ENCODE results near the gene ABCB7.

DNA sequence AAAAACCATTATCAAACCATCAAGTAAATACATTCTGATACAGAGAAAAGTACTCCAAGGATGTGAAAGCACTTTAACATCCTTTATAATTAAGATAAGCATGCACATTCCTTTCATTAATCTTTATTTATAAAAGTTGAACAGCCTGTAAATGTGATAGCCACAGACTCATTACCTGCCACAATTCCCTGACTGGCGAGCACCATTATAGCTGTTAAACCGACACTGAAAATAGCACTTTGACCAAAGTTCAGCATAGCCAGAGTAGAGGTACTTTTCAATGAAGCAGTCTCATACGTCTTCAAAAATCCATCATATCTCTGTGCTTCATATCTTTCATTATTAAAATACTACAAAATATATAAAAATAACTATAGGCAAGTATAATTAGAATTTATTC is 84.7 kb downstream of the ABCB7 start:
- TF ChIP-seq FOXM1 (IDR thresholded peaks at IDR 0.05; ENCODE audit: borderline replicate concordance, low read depth) (no peak), TCF12 (IDR thresholded peaks at IDR 0.05; ENCODE audit: low read depth) (no peak), YY1 (IDR thresholded peaks at IDR 0.05; ENCODE audit: low read depth) (no peak), CEBPB (IDR thresholded peaks at IDR 0.05) (no peak), NFIC (IDR thresholded peaks at IDR 0.05) (no peak), EP300 (IDR thresholded peaks at IDR 0.05; ENCODE audit: borderline replicate concordance) (no peak)
- TF ChIP-seq, protein P1, sequence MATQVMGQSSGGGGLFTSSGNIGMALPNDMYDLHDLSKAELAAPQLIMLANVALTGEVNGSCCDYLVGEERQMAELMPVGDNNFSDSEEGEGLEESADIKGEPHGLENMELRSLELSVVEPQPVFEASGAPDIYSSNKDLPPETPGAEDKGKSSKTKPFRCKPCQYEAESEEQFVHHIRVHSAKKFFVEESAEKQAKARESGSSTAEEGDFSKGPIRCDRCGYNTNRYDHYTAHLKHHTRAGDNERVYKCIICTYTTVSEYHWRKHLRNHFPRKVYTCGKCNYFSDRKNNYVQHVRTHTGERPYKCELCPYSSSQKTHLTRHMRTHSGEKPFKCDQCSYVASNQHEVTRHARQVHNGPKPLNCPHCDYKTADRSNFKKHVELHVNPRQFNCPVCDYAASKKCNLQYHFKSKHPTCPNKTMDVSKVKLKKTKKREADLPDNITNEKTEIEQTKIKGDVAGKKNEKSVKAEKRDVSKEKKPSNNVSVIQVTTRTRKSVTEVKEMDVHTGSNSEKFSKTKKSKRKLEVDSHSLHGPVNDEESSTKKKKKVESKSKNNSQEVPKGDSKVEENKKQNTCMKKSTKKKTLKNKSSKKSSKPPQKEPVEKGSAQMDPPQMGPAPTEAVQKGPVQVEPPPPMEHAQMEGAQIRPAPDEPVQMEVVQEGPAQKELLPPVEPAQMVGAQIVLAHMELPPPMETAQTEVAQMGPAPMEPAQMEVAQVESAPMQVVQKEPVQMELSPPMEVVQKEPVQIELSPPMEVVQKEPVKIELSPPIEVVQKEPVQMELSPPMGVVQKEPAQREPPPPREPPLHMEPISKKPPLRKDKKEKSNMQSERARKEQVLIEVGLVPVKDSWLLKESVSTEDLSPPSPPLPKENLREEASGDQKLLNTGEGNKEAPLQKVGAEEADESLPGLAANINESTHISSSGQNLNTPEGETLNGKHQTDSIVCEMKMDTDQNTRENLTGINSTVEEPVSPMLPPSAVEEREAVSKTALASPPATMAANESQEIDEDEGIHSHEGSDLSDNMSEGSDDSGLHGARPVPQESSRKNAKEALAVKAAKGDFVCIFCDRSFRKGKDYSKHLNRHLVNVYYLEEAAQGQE (IDR thresholded peaks at IDR 0.05; ENCODE audit: low read depth), result no peak
